Activated T-helper 1 cell treated with anti-CD3 and anti-CD28 coated beads, Interleukin-12 subunit alpha, Interleukin-12 subunit beta, Interleukin-2, Interleukin-4 antibody, amounts not matched to agents 30 ng/mL and 10 ng/mL and 1 ng/mL, durations not matched to agents 14 hours and 24 hours and 36 hours (primary cell): ENCODE results near the gene CHD2. TPM values are rescaled to one million over a fixed set of nuclear protein-coding genes. Genes with fewer than 3 reads are reported as not detected.
"Not testable (repeated sequence)": the region's sequence is repeated elsewhere in the genome, so short reads cannot be mapped to it uniquely, and the experiment has no call there.

ENCODE experiments used
- DNase-seq: peaks from one replicate; pipeline ENCODE4 v3.0.0; 2021; ENCODE audit warnings: low spot score
- H3K27ac Mint-ChIP-seq: one replicate; pipeline ENCODE4 v1.8.0; 2021; ENCODE audit warnings: mild to moderate bottlenecking, mixed read lengths
- H3K27me3 Mint-ChIP-seq: one replicate; pipeline ENCODE4 v1.8.0; 2022; ENCODE audit warnings: mild to moderate bottlenecking, moderate library complexity, mixed read lengths; ENCODE audit not compliant: insufficient read depth
- H3K36me3 Mint-ChIP-seq: one replicate; pipeline ENCODE4 v1.8.0; 2021; ENCODE audit warnings: low read depth, mixed read lengths
- H3K4me1 Mint-ChIP-seq: one replicate; pipeline ENCODE4 v1.8.0; 2021; ENCODE audit warnings: low read depth, mixed read lengths
- H3K4me3 Mint-ChIP-seq: one replicate; pipeline ENCODE4 v1.8.0; 2021; ENCODE audit warnings: mild to moderate bottlenecking, moderate library complexity, mixed read lengths
- H3K9me3 Mint-ChIP-seq: one replicate; pipeline ENCODE4 v1.8.0; 2021; ENCODE audit warnings: mixed read lengths
- intact Hi-C: fragments of 100-400 bp; cut with micrococcal nuclease; formaldehyde crosslinking; loops from one replicate; pipeline ENCODE4 v1.15.1; 2024
- total RNA-seq: library from RNA; stranded (reverse); gene quantifications from 2 replicates; pipeline ENCODE4 v1.2.3, GENCODE V29; 2022

The CHD2 gene
- total RNA-seq, 1 donor from 2014 or later = 102 TPM

DNA sequence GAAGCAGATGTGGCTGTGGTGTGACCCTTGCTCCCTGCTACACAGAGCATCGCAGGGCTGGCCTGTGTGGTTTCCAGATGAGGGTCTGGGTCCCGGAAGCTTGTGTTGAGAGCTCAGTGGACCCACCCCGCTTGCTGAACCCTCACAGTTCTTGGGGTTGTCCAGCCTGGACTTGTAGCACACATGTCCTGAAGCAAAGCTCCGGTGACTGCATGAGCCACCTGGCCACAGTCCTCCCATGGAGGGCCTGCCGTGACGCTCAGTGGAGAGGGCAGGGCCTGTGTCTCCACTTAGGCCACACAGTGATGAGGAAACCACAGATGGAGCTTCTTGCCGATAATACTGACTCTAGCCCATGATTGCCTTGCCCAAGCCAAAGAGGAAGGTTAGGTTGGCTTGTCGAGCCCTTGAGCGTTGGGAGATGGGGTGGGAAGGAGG is 126.3 kb downstream of the CHD2 start:
- peak overlapping the region; percentile 40 for H3K27ac Mint-ChIP-seq
- no peaks in the 10 kb centered on the region for H3K27me3 Mint-ChIP-seq
- peaks cover 63% of the 10 kb centered on the region for H3K4me1 Mint-ChIP-seq
- no peaks in the 10 kb centered on the region for H3K9me3 Mint-ChIP-seq
- H3K4me3 Mint-ChIP-seq = no peak overlapping the region
- H3K36me3 Mint-ChIP-seq = peaks cover 49% of the 10 kb centered on the region
- DNase-seq = no peak
- intact Hi-C loops = no loop called here

DNA sequence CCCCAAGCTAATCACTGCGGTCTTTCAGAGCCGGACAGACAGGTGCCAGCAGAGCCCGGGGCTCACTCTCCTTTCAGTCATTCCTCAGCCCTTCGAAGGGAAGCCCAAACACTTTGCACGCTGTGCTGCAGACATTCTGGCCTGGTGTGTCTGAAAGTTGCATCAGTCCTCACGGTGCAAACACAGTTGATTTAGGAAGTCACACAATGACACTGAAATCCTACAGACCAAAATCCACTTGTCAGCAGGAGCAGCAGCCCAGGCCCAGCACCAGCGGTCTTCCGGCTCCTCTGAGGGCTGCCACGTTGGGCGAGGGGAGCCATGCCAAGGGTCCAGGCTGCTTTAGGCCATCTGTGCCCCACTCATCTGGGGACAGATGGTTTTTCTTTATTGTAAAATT is 127.3 kb downstream of the CHD2 start:
- DNase-seq = no peak
- Mint-ChIP-seq H3K27me3 (no peaks in the 10 kb centered on the region), H3K9me3 (no peaks in the 10 kb centered on the region), H3K27ac (no peak overlapping the region), H3K4me1 (peaks cover 53% of the 10 kb centered on the region), H3K36me3 (peaks cover 40% of the 10 kb centered on the region), H3K4me3 (no peak overlapping the region)
- intact Hi-C loops = no loop called here

DNA sequence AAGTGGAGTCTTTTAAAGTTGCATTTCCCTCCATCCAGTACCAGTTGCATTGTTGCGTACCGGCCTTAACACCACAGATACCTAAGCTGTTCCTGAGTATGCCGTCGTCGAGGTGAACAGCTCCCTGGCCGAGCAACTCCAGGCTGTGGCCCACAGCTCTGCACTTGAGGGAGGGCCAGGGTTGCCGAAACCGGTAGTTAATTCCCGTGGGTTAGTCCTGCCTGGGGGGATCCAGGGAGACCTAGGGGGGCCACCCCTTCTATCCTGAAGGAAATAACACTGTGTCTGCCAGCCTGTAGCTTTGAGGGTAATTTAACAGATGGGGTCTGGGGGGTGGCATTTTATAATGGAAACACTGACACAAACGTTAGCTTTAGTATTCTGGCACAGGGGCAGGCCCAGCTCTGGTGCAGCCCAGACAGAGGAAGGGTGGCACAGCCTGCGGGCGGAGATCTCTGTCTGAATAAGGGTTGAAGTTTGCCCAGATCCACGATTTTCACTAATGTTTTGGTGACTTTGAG is 128.0 kb downstream of the CHD2 start:
- Mint-ChIP-seq H3K4me3 (no peak overlapping the region), H3K27me3 (no peaks in the 10 kb centered on the region), H3K4me1 (peaks cover 46% of the 10 kb centered on the region), H3K27ac (peak overlapping the region; percentile 63), H3K9me3 (no peaks in the 10 kb centered on the region), H3K36me3 (peaks cover 32% of the 10 kb centered on the region)
- intact Hi-C loops = no loop called here
- DNase-seq = no peak

DNA sequence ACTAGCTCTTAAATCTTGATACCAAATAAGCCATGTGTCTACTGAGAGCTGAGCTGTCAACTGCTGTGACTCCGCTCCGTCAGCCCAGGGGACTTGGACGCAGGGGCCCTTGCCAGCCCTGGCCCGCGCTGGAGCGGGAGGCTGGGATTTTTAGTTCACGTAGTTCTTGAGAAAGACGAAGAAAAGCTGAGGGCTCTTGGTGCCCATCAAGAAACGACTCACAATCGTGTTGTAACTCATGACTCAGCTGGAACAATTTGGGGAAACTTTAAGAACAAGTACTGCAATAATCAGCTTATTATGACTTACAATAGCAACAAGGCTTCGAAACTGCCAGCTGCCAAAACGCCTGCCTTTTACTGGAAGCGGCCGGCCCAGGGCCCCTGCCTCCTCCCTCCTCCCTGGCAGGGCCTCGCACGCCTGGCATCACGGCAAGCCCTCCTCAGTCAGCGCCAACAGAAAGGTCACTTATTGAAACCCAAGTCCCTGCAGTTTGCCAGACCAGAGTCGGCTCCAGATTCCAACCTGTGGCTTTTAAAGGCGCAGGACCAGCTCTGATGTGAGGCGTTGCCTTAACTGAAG is 128.6 kb downstream of the CHD2 start:
- Mint-ChIP-seq H3K4me1 (peaks cover 40% of the 10 kb centered on the region), H3K27ac (no peak overlapping the region), H3K27me3 (no peaks in the 10 kb centered on the region), H3K4me3 (no peak overlapping the region), H3K36me3 (peaks cover 27% of the 10 kb centered on the region), H3K9me3 (no peaks in the 10 kb centered on the region)
- intact Hi-C loops = no loop called here
- DNase-seq = no peak

DNA sequence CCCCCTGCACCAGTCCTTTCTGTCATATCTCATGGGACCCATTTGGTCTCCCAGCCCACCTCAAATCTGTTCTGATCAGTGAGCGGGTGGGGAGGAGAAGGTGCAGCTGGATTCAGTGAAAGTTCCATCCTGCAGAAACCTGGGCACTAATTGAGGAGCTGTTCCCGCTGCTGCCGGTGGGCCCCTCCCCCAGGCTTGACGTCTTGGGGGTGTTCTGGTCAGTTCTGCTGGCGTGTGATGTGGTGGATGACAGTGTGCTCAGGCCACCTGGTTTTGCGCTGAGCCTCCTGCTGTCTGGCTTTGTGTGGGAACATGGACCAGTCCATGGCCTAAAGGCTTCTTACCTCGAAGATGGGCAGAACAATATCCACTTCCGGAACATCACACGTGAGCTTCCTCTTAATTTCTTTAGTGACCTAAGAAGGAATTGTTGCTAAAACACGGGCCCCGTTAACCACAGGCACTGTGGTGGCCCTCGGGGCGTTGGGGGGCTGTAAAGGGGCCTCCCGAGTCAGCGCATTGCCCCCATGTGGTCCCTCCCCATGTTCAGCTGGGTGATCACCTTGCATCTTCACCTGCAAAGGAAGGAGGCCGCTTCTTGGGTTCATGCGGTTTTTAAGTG is 129.2 kb downstream of the CHD2 start:
- Mint-ChIP-seq H3K9me3 (no peaks in the 10 kb centered on the region), H3K4me3 (no peak overlapping the region), H3K36me3 (peaks cover 24% of the 10 kb centered on the region), H3K27me3 (no peaks in the 10 kb centered on the region), H3K27ac (no peak overlapping the region), H3K4me1 (peaks cover 35% of the 10 kb centered on the region)
- intact Hi-C loops = no loop called here
- no peak for DNase-seq

DNA sequence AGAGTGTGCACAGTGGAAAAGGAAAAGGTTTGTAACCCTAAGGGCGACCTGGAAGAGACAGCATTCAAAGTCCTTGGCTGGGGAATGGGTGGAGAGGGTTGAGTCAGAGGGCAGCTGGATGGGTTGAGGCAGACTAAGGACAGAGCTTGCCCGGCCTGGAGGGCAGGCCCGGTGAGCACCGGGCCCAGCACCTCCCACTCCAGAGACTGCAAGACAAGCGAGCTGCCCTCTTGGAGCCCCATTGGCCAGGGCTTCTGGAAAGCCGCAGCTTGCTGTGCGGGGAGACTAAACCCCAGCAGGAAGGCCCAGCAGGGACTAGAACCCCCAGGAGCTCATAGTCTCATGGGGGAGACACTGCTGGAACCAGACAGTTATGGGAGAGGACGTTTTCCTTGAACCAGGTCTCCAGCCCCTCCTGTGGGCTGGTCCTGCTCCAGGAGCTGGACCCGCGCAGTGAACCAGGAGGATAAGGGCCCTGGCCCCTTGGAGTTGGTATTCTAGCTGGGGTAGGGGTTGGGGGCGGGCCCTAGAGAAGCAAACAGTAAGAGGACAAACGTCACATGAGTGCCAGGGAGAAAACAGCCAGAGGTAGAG is 129.8 kb downstream of the CHD2 start:
- Mint-ChIP-seq H3K27me3 (no peaks in the 10 kb centered on the region), H3K9me3 (no peaks in the 10 kb centered on the region), H3K27ac (no peak overlapping the region), H3K4me1 (peaks cover 29% of the 10 kb centered on the region), H3K4me3 (no peak overlapping the region), H3K36me3 (peaks cover 18% of the 10 kb centered on the region)
- no peak for DNase-seq
- intact Hi-C loops = loop anchor here (1.0 to 5.0 kb wide), 2 partner anchors 967 to 1090 kb away; no protein-coding TSS in a partner anchor

DNA sequence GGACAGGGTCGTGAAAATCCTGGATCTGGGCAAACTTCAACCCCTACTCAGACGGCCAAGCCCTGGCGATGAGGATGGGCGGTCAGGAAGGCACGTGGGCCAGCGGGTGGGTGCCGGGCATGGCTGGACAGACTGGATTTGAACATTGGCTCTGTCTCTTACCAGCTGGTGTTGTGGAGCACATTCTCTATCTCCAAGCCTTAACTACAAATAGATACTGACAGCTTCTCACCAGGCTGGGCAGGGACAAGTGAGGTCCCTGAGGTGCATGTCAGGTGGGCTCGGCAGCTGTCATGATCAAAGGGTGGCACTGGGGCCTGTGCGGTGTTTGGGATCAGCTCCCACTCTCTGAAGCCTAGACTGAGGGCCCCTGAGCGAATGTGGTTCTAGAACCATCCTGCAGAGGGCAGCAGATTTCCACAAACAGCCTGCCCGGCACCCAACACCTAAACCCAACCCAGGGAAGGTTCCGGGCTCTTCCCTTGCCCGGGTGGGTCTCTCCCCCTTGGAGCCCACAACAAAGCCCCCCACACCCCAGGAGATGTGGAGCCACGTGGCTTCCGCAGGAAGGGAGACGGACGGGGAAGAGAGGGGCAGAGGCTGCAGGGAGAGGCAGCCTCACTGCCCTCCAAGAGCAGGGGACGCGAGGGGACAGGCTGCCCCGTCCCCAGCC is 130.4 kb downstream of the CHD2 start:
- peaks cover 22% of the 10 kb centered on the region for H3K4me1 Mint-ChIP-seq
- H3K27ac Mint-ChIP-seq = no peak overlapping the region
- H3K9me3 Mint-ChIP-seq = no peaks in the 10 kb centered on the region
- DNase-seq = peak; percentile 44
- no peak overlapping the region for H3K4me3 Mint-ChIP-seq
- intact Hi-C loops = loop anchor here (1.0 to 5.0 kb wide), 2 partner anchors 967 to 1090 kb away; no protein-coding TSS in a partner anchor
- no peaks in the 10 kb centered on the region for H3K27me3 Mint-ChIP-seq
- H3K36me3 Mint-ChIP-seq = peaks cover 11% of the 10 kb centered on the region

DNA sequence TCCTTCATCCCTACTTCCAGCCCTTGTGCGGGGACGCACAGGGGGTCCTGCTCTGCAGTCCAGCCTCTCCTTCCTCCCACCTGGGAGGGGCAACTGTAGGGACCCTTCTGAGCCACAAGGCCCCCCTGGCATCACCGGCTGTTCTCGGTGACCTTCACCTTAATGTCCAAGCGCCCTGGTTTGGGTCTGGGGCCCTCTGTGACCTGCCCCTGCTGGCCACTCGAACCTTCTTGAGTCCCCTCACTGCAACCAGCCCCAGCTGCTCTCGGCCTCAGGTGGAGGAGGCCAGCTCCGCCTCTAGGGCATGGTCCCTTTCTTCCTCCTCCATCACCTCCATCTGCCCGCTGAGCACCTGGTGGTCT is 131.0 kb downstream of the CHD2 start:
- intact Hi-C loops = loop anchor here (5.0 kb wide), 1 partner anchor 966 kb away; no protein-coding TSS in a partner anchor
- H3K9me3 Mint-ChIP-seq = no peaks in the 10 kb centered on the region
- no peak for DNase-seq
- H3K4me1 Mint-ChIP-seq = peaks cover 22% of the 10 kb centered on the region
- H3K4me3 Mint-ChIP-seq = no peak overlapping the region
- H3K36me3 Mint-ChIP-seq = peaks cover 6% of the 10 kb centered on the region
- no peaks in the 10 kb centered on the region for H3K27me3 Mint-ChIP-seq
- no peak overlapping the region for H3K27ac Mint-ChIP-seq

DNA sequence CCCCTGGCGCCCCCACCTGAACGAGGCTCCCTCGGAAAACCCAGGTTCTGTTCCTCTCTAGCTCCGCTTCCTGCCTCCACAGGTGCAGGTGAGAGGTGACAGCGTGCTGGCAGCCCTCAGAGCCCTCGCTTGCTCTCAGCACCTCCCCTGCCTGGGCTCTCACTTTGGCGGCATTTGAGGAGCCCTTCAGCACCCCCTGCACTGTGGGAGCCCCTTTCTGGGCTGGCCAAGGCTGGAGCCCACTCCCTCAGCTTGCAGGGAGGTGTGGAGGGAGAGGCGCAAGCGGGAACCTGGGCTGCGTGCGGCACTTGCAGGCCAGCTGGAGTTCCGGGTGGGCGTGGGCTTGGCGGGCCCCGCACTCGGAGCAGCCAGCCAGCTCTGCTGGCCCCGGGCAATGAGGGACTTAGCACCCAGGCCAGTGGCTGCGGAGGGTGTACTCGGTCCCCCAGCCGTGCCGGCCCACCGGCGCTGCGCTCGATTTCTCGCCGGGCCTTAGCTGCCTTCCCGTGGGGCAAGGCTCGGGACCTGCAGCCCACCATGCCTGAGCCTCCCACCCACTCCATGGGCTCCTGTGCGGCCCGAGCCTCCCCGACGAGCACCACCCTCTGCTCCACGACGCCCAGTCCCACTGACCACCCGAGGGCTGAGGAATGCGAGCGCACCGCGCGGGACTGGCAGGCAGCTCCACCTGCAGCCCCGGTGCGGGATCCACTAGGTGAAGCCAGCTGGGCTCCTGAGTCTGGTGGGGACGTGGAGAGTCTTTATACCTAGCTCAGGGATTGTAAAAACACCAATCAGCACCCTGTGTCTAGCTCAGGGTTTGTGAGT is 131.6 kb downstream of the CHD2 start:
- Mint-ChIP-seq H3K4me1 (peaks cover 22% of the 10 kb centered on the region), H3K27ac (peak overlapping the region; percentile 8)
- DNase-seq, H3K4me3 Mint-ChIP-seq, H3K9me3 Mint-ChIP-seq, H3K27me3 Mint-ChIP-seq, H3K36me3 Mint-ChIP-seq: not testable (repeated sequence)
- intact Hi-C loops = loop anchor here (5.0 kb wide), 1 partner anchor 966 kb away; no protein-coding TSS in a partner anchor

DNA sequence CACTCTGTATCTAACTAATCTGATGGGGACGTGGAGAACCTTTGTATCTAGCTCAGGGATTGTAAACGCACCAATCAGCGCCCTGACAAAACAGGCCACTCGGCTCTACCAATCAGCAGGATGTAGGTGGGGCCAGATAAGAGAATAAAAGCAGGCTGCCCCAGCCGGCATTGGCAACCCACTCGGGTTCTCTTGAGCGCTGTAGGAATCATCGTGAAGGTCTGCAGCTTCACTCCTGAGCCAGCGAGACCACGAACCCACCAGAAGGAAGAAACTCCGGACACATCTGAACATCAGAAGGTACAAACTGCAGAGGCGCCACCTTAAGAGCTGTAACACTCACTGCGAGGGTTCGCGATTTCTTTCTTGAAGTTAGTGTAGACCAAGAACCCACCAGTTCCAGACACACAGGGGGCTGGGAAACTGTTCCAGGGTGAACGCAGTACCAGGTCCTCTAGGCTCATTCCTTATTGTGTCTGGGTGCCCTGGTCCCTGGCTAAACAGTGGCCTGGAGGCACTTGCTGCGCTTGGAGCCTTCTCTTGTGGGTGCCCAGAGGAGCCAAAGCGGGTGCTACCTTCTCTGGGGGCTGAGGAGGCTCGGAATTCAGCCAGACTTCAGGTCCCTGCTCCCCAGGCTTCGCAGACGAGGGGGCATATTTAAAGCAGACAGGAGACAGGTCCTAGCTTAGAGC is 132.5 kb downstream of the CHD2 start:
- H3K27ac Mint-ChIP-seq, H3K27me3 Mint-ChIP-seq, H3K36me3 Mint-ChIP-seq, H3K9me3 Mint-ChIP-seq, DNase-seq, H3K4me3 Mint-ChIP-seq: not testable (repeated sequence)
- peaks cover 22% of the 10 kb centered on the region for H3K4me1 Mint-ChIP-seq
- intact Hi-C loops = loop anchor here (5.0 kb wide), 1 partner anchor 965 kb away; no protein-coding TSS in a partner anchor

DNA sequence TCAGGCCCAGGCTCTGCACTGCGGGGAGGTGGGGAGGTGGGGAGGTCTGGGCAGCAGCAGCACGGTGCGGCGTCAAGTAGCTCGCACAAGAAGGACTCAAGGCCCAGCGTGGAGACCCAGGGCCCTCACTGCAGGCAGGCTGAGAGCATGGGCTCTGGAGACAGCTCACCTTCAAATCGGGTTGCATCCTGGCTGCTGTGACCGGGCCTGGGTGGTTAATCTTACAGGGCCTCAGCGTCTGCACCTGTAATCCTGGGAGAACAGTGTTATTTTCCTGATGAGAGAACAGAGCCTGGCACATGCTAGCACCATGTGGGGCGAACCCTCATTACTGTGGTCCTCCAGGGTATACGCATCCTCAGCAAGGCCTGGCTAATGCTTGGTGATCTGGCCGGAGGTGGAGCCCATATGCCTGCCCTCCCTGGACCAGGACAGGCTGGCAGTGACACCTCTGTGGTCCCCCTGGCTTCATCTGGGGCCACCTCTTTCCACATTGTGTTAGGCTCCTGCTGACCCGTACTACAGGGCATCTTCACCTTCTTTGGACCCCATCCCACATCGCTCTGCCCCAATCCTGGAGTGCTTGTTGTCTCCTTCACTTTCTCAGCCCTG is 133.4 kb downstream of the CHD2 start:
- DNase-seq = no peak
- H3K9me3 Mint-ChIP-seq = no peaks in the 10 kb centered on the region
- no peaks in the 10 kb centered on the region for H3K36me3 Mint-ChIP-seq
- H3K4me1 Mint-ChIP-seq = peaks cover 22% of the 10 kb centered on the region
- H3K27me3 Mint-ChIP-seq = peaks cover 4% of the 10 kb centered on the region
- H3K4me3 Mint-ChIP-seq = no peak overlapping the region
- H3K27ac Mint-ChIP-seq = no peak overlapping the region
- intact Hi-C loops = loop anchor here (5.0 kb wide), 1 partner anchor 964 kb away; no protein-coding TSS in a partner anchor
